ENCODE results near the gene CLIP4.
"Not testable (repeated sequence)": the region's sequence is repeated elsewhere in the genome, so short reads cannot be mapped to it uniquely, and the experiment has no call there.

The CLIP4 gene

GRCh38 chr2:29114946-29115609 is at the start of gene CLIP4:
CLIP4 (plus strand) TSS chr2:29115415; CDS start chr2:29121389, 5,974 bp downstream.
- DNase-seq (ENCODE audit: low read depth, low spot score) = peak; percentile 33

DNA sequence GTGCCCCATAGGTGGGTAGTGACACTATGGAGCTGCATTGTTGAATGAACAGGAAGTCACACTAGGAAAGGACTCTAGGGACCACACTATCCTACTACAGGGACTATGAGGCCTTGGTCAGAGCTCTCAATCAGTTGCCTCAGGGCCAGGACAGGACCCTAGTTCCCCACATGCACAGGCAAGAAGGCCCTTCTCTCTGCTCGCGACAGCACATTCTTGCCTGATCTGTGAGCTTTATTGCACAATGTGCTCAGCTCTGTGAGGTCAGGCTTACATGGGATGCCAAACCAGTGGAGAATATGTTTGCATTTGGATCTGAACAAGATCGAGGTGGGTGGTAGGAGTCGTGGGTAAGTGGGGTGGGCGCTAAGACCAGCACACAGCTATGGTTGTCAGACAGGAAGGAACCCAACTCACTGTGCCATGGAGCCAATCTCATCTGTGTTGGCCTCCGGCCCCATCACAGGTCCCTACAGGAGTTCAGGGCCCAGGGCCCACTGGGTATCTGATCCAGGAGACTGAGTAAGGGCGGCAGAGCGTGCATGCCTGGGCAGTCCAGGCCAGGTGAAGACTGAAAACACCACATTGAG is 48.8 kb upstream of the CLIP4 start:
- DNase-seq (ENCODE audit: low read depth, low spot score) = no peak

DNA sequence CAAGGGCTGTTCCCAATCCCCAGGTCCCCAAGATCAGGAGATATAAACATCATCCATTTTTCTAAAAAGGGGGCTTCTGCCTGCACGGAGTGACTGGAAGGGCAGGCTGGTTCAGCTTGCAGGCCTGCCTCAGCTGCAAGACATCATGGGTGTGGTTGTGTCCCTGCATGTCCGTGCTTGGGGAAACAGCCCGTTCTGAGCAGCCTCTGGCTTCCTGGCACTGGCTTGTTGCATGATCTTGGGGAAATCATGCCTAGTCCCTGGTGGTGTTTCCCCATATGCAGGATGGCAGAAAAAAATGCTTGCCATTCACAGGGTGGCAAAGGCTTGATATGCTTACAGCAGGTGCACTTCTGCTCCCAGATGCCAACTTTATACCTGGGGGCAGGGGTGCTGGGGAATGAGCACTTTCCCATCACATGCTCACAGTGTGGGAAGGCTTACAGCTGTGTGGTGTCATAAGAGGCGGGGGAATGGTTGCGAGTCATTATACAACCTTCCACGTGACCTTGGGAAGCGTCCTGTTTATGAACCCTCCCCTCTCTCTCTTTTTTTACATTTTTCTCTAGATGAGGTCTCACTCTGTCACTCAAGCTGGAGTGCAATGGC is 48.1 kb upstream of the CLIP4 start:
- no peak for DNase-seq (ENCODE audit: low read depth, low spot score)

DNA sequence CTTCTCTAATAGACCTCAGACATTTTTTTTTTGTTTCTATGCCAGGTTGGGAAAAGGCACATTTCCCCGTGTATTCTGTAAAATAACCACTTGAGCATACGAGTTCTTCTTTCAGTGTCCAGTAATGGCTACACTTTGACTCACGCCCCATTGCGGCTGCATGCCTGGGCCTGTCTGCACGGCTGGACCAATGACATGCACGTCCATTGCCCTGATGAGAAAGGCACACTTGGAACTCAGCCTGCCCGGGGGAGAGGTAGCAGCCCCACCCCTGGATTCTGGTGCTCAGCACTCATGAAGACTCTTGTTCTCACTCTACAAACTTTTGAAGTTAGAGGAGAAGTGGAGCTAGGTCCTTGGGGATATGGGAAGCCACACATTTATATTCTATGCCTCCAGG is 46.7 kb upstream of the CLIP4 start:
- DNase-seq (ENCODE audit: low read depth, low spot score) = no peak

DNA sequence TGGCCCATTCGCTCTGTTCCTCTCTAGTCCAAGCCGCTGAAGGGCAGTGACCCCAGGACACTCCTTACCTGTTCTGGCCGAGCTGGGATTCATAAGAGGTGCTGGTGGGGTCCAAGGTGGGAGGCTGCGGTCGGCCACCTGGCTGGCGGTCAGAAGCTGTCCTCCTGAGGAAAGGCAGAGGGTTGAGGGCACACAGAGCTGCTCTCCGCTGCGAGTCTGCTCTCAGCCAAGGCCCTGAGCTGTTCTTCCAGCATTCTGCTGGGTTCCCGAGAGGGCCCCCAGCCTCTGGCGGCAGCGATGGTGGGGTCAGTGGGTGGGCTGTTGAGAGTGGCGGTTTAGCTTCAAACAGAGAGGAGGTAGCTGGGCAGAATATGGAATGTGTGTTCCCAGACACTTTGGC is 44.7 kb upstream of the CLIP4 start:
- DNase-seq (ENCODE audit: low read depth, low spot score) = no peak

DNA sequence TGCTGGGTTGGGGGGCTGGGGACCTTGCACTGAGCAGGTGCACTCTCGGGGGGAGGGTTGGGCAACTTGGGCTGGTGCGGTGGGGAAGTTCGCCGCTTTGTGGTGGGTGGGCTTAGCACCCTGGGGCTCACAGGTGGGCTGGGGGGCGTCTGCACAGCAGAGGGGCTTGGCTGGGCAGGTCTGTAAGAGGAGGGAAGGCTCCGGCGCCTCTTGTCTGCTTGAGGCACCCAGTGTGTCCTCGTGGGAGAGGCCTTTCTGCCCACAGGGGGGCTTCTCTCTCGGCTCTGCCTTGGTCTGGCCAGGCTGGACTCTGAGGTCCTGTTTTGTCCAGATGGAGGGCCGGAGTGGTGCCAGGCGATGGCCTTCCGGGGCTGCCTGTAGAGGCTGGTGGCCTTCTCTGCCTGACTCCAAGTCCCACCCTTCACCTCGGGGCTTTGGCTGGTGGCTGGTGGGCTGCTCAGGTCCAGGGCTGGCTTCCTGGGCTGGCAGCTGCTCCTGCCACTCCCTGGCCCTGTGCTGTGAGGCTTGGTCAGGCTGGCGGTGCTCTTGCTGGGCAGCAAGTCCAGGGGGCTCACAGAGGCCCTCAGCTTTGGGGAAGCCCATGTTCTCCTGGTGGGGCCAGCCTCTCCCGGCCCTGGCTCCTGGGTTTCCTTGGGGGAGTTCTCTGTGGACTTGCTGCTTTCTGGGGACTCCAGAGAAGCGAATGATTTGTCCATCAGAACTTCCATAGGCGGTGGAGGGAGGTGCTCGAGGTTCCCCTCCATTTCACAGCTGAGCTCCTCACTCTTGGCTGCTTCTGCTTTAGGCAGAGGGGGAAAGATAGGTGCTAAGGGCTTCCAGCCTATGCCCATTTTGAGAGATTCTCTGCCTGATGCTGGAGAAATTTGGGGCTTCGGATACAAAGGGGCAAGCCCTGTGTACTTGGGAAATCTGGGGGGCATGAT is 43.9 kb upstream of the CLIP4 start:
- no peak for DNase-seq (ENCODE audit: low read depth, low spot score)

DNA sequence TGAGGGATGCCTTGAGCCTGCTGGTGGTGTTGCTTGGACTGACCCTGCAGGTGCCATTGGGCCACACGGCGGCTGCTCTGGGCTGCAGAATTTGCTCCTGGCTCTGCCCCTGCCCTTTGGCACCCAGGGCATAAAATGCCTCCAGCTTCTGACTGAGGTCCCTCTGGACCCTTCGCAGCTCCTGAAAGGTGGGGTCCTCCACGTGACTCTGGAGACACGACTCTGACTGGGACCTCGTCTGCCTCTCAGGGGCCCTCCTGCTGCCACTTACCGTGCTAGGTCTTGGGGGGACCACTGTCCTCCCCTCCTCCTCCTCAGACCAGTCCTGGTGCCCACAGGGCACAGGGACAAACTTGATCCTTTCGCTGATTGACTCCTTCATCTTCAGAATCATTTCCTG is 43.0 kb upstream of the CLIP4 start:
- DNase-seq (ENCODE audit: low read depth, low spot score) = no peak

GRCh38 chr2:29072971-29073725 is 42.1 kb upstream of the CLIP4 start:
- DNase-seq (ENCODE audit: low read depth, low spot score) = no peak

DNA sequence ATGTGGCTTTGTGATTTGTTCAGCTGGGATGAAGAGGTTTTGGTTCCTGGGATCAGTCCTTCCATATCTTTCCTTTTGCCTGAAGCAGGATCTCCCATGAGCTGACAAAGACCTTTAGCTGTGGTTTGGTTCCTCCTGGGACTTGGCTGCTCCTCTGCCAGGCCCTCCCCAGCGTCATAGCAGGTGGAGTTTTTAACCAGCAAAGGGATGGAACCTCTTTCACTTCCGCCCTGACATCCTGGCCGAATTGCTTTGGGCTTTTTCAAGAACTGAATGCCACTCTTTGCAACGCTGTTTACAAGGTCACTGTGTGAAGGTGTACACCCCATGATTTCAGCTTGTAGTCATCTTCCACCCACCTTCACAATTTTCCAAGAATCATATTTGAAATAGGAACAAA is 41.3 kb upstream of the CLIP4 start:
- DNase-seq (ENCODE audit: low read depth, low spot score) = no peak

- DNase-seq (ENCODE audit: low read depth, low spot score) = no peak
Observed at GRCh38 chr2:29074411-29074810, 40.8 kb upstream of the CLIP4 start, which contains the start of gene PCARE. PCARE (minus strand) TSS chr2:29074523; CDS start chr2:29074261, 262 bp downstream.

GRCh38 chr2:29075894-29076705 is 39.1 kb upstream of the CLIP4 start:
- no peak for DNase-seq (ENCODE audit: low read depth, low spot score)

- DNase-seq (ENCODE audit: low read depth, low spot score) = no peak
Observed at GRCh38 chr2:29079887-29080286, 35.3 kb upstream of the CLIP4 start.

- no peak for DNase-seq (ENCODE audit: low read depth, low spot score)
Observed at GRCh38 chr2:29080886-29081743, 34.1 kb upstream of the CLIP4 start.

DNA sequence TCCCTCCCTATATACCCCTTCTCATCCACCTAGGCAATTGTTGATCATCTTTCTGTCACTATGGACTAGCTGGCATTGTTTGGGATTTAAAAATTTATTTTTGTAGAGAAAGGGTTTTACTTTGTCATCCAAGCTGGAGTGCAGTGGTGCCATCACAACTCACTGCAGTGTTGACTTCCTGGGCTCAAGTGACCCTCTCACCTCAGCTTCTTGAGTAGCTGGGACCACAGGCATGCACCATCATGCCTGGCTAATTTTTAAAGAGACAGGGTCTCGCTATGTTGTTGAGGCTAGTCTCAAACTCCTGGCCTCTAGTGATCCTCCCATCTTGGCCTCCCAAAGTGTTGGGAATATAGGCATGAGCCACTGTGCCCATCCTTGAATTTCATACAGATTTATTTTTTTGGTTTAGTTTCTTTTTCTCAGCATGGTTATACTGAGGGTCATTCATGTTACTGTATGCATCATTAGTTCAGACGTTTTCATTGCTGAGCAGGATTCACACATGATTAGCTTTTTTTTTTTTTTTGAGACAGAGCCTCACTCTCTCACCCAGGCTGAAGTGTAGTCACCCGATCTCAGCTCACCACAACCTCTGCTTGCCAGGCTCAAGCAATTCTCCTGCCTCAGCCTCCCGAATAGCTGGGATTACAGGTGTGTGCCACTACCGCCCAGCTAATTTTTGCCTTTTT is 32.3 kb upstream of the CLIP4 start:
- DNase-seq (ENCODE audit: low read depth, low spot score) = no peak

- no peak for DNase-seq (ENCODE audit: low read depth, low spot score)
Observed at GRCh38 chr2:29084554-29084953, 30.7 kb upstream of the CLIP4 start.

DNA sequence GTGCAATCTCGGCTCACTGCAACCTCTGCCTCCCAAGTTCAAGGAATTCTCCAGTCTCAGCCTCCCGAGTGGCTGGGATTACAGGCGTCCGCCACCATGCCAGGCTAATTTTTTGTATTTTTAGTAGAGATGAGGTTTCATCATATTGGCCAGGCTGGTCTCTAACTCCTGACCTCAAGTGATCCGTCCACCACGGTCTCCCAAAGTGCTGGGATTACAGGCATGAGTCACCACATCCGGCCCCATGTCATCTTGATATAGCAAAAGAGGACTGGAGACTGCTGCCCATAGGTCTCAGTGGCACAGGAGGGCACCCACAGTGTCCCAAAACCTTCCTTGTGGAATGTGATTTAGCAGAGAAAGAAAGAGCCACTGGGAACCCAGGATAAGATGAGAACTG is 24.9 kb upstream of the CLIP4 start:
- not testable (repeated sequence) for DNase-seq (ENCODE audit: low read depth, low spot score)

DNA sequence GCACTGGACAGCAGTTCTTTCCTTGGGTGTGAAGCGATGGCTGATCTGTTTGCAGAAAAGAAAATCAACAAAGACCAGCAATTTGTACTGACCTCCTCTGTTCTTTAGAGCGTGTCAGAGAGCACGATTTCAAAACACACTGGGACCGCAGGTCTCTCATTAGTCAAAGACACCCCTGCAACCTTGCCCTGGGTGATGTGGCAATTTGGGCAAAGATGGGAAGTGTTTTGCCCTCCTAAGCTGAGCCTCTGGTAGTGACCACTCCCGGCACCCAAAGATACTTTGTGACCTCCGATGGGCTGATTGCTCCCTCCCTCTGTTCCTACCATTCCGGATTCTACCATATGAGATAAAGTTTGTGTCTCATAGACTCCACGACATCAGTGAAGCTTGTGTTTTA is 18.2 kb upstream of the CLIP4 start:
- no peak for DNase-seq (ENCODE audit: low read depth, low spot score)

GRCh38 chr2:29097569-29097968 is 17.6 kb upstream of the CLIP4 start:
- no peak for DNase-seq (ENCODE audit: low read depth, low spot score)

DNA sequence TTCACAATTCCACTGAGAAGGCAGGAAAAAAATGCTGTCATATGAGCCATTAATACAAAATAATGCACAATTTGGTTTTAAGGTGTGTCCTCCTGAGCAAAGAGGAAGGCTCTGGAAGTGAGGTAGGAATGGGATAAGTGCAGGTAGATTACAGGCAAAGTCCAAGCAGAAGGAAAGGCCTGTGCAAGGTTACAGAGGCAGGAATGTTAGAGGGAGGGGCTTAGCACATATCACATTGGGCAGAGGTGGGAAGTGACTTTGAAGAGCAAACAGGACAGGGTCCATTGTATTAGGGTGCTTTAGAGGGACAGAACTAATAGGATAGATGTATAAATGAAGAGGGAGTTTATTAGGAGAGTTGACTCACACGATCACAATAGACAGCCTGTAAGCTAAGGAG is 14.7 kb upstream of the CLIP4 start:
- no peak for DNase-seq (ENCODE audit: low read depth, low spot score)

Data from activated CD4-positive, CD25-positive, alpha-beta regulatory T cell treated with anti-CD3 and anti-CD28 coated beads, Interleukin-2, amount 50 U/mL, for 16 hours (primary cell).